Superior temporal gyrus (tissue), 1 donor: ENCODE measurements around the gene CDCA3.

Experiments
- DNase-seq: peaks from one replicate; pipeline ENCODE4 v3.0.0-alpha.2; 2016; ENCODE audit errors: extremely low spot score

Gene CDCA3

DNA sequence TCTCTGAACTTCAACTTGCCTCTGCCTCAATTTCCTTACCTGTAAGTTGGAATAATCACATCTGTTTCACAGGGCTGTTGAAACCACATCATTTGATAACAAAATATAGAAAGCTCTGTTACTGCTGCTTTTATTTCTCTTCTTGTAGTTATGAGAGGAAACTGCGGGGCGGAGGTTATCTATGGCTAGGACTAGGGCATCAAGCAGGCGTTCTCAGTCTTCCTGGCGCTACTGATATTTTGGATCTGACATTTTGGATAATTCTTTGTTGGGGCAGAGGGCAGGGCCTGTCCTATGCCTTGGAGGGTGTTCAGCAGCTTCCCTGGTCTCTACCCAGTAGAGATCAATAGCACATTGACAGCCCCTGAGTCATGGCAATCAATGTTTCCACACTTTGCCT lies 19.0 kb downstream of the CDCA3 start:
- no peak for DNase-seq

DNA sequence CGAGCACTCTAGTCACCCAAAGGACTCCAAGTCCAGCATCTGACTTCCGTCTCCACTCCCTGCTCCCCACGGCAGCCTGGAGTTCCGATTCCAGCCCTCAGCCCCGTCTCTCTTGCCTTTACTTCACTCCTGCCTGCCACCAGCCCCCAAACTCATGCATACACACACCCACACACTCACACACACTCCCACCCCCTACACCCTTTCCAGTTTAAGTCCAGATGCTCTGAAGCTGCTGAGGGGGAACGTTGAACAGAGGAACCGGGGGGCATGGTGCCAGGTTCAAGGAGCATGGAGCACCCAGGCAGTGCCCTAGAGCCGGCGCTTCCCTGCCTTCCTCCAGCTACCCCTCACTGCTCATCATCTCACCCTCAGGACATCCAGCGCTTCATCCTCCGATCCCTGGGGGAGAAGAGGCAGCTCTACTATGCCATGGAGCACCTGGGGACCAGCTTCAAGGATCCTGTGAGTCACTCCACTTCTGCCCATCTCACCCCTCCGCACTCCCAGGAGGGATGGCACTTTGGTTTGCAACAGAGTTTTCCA lies 19.6 kb downstream of the CDCA3 start:
- no peak for DNase-seq

DNA sequence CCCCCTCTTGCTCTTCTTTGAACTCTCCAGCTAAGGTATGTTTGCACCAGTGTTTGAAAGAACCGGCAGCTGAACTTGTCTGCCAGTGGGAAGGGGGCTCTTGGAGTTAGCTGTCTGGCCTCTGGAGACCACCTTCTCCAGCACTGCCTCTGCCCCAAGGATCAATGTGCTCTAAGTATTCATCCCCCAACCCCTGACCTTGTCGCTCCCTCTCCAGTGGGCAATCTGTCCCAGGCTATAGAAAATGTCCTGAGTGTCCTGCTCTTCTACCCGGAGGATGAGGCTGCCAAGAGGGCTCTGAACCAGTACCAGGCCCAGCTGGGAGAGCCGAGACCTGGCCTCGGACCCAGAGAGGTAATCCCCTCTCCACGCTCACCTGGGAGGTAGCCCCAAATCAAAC lies 20.1 kb downstream of the CDCA3 start:
- no peak for DNase-seq

DNA sequence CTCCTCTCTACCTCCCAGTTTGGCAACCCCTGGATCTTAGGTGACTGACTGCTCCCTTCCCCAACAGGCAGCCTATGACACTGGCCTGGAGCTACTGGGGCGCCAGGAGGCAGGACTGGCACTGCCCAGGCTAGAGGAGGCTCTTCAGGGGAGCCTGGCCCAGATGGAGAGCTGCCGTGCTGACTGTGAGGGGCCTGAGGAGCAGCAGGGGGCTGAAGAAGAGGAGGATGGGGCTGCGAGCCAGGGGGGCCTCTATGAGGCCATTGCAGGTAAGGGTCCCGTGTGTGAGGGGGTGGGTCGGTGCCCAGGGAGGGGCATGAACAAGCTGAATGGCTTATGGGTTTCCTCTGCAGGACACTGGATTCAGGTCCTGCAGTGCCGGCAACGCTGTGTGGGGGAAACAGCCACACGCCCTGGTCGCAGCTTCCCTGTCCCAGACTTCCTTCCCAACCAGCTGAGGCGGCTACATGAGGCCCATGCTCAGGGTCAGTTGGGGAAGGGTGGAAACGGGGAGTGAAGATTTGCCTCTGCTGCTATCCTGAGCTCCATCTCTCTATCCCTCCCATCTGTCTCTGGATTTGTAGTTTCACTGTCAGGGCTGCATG lies 20.7 kb downstream of the CDCA3 start:
- DNase-seq = no peak

DNA sequence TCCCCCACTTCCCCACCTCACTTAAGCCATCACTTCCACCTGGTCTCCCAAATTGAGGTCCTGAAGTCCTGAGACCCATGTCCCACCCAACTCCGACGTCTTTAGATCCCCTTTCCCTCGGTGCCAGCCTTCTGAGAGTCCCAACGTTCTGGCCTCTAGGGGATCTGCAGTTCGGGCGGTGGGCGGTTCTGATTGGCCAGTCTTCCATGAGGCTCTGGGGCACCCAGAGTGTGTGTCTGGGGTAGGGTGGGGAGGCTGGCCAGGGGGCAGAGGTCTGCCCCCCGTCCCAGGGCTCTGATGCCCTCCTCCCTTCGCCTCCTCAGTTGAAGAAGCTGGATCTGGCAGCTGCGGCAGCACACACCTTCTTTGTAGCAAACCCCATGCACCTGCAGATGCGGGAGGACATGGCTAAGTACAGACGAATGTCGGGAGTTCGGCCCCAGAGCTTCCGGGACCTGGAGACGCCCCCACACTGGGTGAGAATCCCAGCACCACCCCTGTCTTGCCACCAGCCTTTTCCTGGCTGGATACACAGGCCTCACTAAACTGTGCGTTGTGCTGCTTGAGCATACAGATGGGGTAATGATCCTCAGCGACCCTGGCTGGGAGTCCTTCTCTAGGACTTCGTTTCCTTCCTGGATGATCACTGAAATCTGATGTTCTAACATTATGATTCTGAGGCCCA lies 21.4 kb downstream of the CDCA3 start:
- no peak for DNase-seq

DNA sequence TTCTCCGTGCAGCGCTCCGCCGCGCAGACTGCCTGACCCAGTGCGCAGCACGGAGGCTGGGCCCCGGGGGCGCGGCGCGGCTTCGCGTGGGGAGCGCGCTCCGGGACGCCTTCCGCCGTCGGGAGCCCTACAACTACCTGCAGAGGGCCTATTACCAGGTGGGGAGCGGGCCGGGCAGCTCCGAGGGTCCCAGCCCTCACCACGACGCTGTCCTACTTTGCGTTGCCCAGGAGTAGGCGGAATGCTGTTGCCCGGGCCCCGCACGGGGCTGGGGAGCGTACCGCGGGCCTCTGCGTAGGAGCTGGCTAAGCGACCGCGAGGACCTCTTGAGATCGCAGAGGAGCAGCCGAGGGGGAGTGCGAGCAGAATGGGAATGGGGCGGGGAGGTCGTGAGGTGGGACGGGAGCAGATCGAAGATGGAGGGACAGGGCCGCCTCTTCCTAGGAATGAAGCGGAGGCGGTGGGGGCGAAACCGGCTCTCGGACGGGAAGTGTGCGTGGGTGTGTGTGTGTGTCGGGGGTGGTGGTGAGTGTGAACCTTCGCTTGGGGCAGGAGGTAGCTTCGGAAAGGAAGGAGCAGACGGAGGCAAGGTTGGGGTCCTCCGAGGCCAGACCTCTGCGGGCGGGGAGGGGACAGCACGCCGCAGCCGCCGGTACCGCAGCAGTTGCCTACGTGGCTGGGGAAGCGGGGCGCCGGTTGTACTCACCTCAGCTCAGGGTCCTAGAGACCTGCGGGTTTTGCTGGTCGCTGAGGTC lies 22.1 kb downstream of the CDCA3 start:
- DNase-seq = peak; percentile 17

DNA sequence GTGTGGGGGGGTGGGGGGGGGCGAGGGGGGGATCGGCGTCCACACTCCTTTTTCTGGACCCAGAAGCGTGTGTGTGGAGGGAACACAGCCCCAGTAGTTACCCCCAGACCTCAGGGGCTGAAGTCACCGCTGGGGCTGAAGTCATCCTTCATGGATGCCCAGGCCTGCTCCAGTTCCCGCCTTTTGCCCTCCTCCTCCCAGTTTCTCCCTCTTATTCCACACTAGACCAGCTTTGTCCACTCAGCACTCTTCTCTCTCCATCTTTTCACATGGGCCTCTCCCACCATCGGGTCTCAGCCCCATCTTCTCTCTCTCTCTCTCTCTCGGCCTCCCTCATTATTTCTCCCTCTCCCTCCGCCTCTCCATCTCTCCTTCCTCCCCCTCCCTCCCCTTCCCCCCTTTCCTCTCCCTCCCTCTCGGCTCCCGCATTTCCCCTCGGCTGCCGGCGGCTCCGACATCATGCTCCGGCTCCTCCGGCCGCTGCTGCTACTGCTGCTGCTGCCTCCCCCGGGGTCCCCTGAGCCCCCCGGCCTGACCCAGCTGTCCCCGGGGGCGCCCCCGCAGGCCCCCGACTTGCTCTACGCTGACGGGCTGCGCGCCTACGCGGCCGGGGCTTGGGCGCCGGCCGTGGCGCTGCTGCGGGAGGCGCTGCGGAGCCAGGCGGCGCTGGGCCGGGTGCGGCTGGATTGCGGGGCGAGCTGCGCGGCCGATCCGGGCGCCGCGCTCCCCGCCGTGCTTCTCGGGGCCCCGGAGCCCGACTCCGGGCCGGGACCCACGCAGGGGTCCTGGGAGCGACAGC lies 22.9 kb downstream of the CDCA3 start, which contains the start of gene P3H3:
TSS of gene P3H3 (plus strand) at position 426 of the 799 bp plus-strand sequence. CDS start at position 460, 34 bp downstream.
- peak; percentile 21 for DNase-seq

DNA sequence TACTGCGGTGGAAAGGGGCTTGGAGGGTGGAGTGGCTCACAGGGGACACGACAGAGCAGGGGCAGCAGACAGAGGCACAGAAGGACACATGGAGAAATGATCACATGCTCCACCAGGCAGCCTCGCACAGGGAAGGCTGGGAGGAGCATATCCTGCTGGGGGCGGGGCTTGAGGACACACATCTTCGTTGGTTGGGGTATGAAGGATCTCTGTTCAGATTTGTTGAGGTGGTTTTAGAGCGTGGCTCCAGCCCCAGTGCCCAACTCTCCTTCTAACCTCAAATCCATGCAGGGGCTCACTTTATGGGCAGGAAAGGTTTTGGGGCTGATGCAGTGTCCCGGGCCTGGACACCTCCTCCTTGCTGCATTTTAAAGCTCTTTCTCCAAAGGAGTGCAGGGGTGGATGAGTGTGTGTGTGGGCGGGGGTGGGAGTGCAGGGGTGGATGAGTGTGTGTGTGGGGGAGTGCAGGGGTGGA lies 23.6 kb downstream of the CDCA3 start:
- DNase-seq = peak; percentile 77

DNA sequence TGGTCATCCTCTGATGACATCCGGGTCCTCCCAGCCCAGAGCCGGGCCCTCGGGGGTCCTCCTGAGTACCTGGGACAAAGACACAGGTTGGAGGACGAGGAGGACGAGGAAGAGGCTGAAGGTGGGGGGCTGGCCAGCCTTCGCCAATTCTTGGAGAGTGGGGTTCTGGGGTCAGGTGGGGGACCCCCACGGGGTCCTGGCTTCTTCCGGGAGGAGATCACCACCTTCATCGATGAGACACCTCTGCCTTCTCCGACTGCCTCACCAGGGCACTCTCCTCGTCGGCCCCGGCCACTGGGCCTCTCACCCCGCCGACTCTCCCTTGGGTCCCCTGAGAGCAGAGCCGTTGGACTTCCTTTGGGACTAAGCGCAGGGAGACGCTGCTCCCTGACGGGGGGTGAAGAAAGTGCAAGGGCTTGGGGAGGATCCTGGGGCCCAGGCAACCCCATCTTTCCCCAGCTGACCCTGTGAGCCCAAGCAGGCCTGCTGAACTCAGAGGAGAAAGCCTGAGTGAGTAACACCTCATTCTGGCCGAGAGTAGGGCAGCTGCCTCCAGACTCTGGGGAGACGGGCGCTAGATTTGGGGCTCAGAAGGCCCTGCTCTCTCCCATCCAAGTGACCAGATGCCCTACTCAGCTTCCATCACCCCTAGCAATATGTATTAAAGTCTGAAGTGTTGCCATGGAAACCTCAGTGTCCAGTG lies 24.2 kb downstream of the CDCA3 start:
- DNase-seq = no peak

DNA sequence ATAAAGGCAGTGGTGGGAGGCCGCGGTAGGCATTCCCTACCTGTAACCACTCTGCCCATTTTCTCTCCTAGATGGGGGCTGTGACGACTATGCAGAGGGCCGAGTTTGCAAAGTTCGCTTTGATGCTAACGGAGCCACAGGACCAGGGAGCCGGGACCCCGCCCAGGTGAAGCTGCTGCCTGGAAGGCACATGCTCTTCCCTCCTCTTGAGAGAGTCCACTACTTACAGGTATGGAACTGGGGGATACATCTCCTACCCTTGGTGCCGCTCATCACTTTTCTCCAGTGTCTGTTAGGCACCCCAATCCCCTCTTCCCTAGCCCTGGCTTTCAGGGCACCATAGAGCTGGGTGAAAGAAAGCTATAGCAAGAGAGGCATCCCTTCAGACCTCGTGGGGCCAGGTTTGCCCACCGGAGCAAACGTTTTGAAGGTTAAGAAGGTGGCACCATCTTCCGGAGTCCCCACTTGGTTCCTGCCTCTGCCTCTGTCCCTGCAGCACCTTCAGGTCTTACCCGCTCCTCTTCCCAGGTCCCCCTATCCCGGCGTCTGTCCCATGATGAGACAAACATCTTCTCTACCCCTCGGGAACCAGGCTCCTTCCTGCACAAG lies 24.9 kb downstream of the CDCA3 start:
- DNase-seq = no peak

DNA sequence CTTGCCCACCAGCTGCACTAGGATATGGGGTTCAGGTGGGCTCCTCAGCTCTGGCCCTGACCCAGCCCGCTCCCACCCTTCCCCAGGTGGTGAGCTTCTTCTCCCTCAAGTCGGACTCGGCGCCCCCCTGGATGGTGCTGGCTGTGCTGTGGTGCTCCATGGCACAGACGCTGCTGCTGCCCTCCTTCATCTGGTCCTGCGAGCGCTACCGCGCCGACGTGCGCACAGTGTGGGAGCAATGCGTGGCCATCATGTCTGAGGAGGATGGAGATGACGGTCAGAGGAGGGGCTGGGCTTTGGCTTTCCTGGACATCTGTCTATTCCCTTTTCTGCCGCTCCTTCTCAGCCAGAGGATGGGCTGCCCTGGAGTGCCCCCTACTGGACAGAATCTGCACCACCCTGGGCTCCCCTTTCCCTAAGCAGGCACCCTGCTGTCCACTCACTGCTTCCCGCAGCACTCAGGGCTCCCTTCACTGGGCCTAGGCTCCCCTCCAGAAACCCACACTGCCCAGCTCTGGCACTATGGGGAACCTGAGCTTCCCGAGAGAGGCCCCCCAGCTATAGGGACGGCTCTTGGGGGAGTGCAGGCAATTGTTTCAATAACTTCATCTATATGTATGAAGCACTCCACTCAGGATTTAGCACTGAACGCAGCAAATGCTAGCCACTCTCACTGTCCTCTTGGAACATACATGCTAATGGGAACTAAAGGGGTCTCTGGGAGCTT lies 25.5 kb downstream of the CDCA3 start:
- DNase-seq = peak; percentile 92

DNA sequence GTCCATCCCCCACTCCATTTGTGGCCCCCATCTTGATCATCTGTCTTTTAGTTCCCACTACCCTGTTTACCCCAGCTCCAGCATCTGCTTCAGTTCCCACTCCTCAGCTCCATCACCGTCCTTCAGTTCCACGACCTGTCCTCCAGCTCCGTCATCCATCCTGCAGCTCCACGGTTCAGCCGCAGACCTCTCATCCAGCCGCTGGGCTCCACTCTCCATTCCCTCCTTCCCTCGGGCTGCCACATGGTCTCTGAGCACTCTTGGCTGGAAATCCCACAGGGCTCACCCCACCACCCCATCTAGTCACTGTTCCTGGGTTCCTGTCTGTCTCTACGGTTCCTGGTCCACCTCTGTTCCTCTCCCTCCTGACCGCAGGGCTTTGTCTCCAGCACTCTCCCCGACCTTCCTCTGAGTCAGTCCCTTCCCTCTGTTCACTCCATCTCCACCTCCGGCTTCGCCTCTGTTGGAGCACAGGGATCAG lies 26.1 kb downstream of the CDCA3 start:
- DNase-seq = peak; percentile 23

DNA sequence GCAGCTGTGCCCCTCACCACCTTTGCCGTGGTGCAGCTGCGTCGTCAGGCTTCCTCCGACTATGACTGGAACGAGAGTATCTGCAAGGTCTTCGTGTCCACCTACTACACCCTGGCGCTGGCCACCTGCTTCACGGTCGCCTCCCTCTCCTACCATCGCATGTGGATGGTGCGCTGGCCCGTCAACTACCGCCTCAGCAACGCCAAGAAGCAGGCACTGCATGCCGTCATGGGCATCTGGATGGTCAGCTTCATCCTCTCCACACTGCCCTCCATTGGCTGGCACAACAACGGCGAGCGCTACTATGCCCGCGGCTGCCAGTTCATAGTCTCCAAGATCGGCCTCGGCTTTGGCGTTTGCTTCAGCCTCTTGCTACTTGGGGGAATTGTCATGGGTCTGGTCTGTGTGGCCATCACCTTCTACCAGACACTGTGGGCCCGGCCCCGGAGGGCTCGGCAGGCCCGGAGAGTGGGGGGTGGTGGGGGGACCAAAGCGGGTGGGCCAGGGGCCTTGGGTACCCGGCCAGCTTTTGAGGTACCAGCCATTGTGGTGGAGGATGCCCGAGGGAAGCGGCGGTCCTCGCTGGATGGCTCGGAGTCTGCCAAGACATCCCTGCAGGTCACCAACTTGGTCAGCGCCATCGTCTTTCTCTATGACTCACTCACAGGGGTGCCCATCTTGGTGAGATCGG lies 26.9 kb downstream of the CDCA3 start:
- DNase-seq = peak; percentile 21

DNA sequence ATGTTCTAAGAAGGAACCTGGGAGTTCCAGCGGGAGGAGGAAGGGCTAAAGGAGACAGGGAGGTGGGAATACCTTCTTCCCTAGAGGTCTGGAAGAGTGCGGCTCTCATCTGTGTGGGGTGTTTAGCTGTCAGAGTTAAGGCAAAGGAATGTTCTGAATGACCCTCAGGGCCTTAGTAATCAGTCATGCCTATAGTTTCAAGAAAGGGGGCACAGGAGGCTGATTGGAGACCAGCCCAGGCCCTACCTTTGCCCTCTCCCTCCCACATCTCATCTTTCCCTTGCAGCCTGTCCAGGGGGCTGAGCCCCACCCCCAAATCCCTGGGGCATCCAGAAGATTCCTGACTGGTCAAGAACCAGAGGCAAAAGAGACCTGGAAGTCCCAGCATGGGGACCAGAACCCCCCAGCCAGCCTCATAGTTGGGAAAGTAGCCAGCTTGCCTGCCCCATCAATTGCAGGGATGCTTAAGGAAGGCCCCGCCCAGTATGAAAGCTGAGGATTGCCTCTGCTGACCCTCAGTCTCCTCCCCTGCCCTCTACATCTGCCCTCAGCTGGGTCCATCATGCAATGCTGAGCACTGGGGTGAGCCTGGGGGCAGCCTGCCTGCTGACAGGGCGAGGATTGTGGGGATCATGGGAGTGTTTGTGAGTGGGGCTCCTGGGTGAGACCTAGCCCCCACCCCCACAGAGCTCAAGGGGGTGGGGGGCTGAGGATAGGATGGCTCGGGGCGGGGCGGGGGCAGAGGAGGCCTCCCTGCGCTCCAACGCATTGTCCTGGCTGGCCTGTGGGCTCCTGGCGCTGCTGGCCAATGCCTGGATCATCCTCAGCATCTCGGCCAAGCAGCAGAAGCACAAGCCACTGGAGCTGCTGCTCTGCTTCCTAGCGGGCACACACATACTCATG lies 27.7 kb downstream of the CDCA3 start:
- no peak for DNase-seq

DNA sequence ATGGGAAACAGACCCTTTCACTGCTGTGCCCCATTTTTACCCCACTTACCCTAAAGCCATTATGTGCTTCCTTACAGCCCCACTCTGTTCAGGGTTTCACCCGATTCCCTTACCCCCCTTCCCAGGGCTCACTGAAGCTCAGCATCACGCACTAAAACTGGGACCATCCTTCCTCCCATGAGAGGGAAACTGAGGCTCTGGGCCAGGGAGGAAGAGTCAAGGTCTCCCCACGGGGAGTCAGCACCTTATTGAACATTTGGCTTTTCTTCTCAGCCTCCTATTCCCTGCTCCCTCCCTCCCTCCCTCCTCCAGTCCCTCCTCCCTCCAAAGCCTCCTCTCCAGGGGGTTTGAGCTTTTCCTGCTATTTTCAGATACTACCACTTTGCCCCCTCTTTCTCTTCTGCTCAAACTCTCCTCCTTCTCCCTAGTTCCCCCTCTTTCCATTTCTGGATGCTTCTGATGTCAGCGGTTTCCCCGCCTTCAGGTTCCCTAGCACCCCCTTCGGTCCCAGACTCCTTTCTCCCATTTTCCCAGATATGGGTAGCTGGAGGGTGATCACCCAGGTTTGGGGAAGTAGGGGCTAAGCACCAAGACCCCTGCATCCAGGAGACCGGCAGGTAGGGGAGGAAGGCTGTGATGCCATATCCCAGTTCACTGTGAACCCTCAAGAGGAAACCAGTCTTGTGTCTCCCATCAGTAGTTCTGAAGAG lies 28.5 kb downstream of the CDCA3 start:
- DNase-seq = peak; percentile 23

DNA sequence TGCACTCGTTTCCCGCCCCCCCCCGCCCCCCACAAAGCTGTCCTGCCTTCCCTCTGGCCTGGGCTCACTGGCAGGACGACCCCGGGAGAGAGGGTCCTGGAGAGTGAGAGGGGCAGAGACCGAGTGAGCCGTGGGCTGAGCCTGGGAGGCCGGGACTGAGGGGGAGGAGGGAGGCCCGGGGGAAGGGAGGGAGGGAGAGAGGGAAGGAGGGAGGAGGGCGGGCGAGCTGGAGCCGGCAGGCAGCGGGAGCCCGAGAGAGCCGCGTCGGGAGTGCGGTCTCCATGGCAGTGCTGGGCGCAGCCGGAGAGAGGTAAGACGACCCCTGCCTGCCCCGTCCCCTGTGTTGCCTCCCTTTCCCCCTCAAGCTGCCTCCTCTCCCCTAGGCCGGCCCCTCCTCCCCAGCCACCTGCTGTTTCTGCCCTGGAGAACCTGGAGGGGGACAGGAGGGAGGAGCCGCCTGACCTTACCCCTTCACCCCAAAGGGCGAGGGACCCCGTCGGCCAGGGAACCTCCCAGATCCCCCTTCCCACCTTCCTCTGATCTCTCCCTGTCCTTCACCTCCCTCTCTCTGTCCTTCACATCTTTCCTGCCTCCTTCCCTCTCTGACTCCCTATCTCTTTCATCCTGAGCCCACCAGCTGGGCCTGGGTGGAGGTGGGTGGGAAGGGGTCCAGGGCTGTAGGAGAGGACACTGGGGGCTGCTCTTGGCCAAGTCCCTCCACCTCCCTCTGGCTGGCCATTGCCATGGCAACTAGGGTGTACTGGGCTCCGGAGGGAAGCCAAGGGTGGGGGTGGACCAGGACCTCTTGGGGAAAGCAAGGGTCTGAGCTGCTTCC lies 29.3 kb downstream of the CDCA3 start, which contains the start of gene GPR162:
TSS of gene GPR162 (plus strand) at position 231 of the 835 bp plus-strand sequence. CDS start 2,078 bp downstream, outside the sequence.
- peak; percentile 14 for DNase-seq
